GM19025 (cell line): ENCODE data around the gene CT45A10.
"Not testable (repeated sequence)": the region's sequence is repeated elsewhere in the genome, so short reads cannot be mapped to it uniquely, and the experiment has no call there.

ENCODE experiments used
- ATAC-seq: cut with Tn5 transposase; IDR thresholded peaks from one replicate; pipeline ENCODE4 v1.9.1; 2021; ENCODE audit warnings: mild to moderate bottlenecking, low read depth, moderate library complexity; ENCODE audit not compliant: unreplicated experiment

The CT45A10 gene, protein sequence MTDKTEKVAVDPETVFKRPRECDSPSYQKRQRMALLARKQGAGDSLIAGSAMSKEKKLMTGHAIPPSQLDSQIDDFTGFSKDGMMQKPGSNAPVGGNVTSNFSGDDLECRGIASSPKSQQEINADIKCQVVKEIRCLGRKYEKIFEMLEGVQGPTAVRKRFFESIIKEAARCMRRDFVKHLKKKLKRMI

DNA sequence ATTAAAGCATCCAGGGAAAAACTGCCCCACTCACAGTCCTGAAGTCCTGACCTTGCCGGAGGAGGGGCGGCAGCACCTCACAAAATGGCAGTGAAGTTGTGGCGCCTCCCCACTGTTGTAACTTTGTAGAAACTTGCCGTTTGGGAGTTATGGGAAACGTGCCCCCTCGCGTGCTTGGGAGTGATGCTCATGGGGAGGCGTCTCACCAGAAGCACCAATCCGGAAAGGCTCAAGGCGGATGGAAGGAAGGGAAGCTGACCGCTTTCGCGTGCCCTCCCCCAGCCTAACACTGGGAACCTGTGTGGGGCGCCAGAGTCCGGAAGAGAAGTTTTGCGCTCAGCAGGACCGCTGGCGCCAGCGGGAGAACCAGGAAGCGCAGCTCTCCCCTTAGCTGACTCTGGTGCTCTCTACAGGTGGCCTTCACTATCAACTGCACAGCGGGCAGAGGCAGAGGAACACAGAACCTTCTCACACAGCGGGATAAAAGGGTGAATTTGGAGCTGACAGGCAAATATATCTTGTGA lies at the start of gene CT45A10, which contains the start of gene SAGE1:
Gene CT45A10, minus strand, starts transcription at position 151 of the 524 bp plus-strand sequence. CDS start 8,100 bp downstream, outside the sequence.
Gene SAGE1, plus strand, starts transcription at position 423 of the 524 bp plus-strand sequence. CDS start 2,527 bp downstream, outside the sequence.
- ATAC-seq, result no peak

DNA sequence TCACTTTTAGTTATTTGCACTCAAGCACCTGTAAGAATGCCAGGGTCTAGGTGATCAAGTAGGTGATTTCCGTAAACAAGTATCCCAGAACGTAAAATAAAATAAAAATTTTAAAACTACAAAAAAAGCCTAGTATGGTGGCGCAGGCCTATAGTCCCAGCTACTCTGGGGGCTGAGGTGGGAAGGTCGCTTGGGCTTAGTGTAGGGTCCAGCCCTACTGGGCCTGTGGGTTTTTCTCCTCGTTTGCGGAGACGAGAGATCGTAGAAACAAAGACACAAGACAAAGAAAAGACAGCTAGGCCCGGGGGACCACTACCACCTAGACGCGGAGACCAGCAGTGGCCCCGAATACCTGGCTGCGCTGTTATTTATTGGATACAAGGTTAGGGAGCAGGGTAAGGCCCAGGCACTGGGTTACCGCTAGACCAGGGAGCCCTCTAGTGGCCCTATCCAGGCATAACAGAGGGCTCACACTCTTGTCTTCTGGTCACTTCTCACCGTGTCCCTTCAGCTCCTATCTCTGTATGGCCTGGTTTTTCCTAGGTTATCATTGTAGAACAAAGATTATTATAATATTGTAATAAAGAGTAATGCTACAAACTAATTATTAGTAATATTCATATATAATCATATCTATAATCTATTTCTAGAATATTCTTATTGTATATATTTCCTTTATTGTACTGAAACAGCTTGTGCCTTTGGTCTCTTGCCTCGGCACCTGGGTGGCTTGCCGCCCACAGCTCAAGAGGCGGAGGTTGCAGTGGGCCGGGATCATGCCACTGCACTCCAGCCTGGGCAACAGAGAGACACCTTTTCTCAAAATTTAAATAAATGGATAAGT lies 38.6 kb upstream of the CT45A10 start:
- ATAC-seq, result no peak

DNA sequence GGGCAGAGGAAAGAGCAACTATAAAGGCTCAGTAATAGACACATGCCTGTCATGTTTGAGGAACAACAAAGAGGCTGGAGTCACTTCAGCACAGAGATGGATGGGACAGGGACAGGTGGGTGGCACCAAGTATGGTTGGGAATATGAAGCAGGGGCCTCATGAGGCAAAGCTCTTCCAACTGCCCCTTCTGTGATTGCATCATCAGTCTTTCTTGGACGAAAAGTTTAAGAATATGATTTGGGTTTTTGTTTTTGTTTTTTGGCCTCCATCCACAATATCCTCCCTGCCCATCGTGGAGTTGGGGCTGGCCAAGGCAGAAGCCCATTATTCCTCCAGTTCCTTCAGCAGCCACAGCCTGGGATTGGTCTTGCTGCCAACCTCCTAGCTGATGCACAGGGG lies 34.7 kb upstream of the CT45A10 start:
- ATAC-seq, result no peak

DNA sequence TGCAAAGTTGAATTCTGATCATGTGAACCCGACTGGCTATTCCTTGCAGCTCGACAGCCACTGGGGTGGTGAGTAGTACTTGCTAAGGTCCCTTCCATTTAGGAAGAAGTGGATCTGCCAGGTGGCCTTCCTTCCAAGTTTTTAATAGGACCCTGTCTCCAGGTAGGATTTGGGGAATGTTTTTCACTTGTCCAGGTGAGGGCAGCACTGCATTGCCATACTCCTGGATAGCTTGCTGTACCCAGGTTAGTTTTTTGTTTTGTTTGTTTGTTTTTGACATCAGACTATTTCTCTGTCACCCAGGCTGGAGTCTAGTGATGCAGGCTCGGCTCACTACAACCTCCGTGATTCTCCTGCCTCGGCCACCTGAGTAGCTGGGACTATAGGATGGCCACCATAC lies 30.1 kb upstream of the CT45A10 start:
- no peak for ATAC-seq

DNA sequence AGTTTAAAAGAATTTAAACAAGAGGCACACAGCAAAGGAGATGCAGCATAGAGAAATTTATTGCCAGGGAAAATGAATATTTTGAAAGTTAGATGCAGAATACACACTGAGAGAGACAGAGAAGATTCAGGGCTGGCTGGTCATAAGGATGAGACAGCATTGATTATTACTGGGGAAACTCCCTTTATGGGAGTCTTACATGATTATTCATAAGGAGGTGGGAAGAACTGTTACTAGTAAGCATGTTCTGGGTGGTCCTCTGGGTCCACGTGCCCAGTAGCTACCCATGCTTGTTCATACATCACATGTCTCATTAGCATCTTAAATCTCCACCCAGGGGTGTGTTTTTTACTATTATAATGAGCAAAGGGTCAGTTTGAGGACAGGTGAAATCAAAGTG lies 27.3 kb upstream of the CT45A10 start:
- ATAC-seq, result not testable (repeated sequence)

DNA sequence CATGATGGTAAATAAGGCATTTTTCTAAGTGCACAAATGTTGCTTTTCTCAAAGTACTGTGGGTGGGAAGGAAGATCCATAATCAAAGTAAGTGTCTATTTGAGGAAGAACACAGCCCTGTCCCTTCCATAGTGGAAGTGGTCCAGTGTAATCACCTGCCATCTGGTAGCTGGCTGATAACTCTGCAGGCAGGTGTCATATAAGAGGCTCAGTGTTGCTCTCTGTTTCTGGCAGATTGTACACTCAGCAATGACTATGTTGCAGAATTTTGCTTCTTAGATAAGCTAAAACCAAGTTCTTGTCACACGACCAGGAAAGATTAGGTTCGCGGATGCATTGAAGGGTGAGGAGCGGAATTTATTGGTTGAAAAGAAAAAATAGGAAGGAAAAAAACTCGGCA lies 21.2 kb upstream of the CT45A10 start:
- no peak for ATAC-seq

DNA sequence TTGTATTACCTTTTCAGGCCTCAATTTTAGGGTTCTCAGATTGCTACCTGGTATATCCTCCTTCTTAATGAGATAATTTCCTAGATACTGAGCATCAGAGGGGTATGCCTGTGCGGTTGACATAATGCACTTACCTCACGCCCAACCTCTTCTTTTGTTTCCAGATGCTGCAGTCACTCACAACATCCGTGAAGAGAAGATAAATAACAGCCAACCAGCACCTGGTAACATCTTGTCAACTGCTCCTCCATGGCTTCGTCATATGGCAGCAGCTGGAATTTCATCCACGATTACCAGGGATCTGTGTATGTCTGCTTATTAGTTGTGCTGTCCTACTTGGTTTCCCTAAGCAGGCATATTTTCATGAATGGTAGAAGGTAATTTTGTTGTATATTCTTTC lies 17.0 kb upstream of the CT45A10 start:
- no peak for ATAC-seq

DNA sequence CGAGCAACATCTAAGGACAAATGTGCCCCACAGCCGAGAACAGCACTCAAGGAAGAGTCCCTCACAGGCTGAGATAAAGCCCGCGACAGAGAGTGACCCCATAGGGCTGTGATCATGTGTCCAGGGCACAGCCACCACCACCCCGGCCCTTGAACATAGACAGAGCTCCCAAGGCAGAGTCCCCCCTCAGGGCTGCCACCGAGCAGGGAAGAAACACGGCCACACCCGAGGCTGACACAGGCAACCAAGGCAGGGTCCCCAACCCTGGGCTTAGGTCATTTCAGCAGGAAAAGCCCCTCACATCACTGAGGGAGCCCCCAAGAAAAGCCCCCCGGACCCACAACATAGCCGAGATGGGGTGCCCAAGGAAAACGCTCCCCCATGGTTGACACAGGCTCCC lies 463 bp downstream of the CT45A10 start:
- ATAC-seq, result no peak

DNA sequence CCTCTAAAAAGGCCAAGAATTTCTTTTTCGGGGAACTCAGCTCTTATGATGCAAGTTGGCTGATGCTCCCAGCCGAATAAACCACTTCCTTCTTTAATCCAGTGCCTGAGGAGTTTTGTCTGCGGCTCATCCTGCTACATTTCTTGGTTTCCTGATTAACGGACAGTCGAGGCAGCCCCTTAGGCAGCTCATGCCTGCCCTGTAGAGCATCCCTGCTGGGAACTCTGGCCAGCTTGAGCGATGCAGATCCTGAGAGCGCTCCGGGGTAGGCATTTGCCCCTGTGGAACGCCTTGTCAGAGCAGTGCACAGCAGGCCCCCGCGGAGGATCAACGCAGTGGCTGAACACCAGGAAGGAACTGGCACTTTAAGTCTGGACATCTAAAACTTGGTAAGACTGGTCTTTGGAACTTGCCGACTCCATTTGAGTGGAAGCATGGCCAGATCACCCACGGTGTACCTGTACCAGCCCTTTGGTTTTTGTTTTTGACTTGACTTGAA lies 3.1 kb downstream of the CT45A10 start:
- ATAC-seq, result no peak

DNA sequence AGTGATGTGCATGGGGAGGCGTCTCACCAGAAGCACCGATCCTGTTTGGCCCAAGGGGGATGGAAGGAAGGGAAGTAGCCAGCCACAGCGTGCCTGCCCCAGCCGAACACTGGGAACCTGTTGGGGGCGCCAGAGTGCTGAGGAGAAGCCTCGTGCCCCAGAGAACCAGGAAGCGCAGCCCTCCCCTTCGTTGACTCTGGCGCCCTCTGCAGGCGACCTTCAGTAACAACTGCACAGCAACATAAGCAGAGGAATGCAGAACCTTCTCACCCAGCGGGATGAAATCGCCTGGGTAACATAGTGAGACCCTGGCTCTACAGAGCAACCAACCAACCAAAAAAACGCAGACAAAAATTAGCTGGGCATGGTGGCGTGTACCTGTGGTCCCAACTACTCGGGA lies 4.3 kb downstream of the CT45A10 start:
- ATAC-seq, result not testable (repeated sequence)

DNA sequence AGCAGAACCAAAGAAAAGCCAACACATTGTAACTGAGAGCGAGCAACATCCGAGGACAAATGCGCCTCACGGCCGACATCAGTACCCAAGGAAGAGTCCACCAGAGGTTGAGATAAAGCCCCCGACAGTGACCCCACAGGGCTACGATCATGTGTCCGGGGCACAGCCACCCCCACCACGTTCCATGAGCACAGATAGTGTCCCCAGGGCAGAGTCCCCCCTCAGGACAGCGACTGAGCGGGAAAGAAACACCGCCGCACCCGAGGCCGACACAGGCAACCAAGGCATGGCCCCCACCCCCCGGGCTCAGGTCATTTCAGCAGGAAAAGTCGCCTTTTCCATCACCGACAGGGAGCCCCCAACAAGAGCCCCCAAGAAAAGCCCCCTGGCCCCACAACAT lies 5.0 kb downstream of the CT45A10 start:
- ATAC-seq, result not testable (repeated sequence)

DNA sequence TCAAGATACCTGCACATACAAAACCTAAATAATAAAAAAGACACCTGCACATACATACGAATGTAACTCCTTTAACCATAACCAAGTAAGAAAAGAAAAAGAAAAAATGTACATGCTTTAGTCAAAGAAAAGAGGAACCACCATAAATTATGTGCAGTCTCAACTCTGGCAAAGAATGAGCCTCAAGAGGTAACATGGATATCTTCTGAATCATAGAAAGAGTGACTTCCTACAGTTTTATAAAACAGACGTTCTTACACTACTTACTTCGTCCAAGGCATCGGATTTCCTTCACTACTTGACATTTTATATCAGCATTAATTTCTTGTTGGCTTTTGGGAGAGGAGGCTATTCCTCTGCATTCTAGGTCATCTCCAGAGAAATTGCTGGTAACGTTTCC lies 10.5 kb downstream of the CT45A10 start:
- not testable (repeated sequence) for ATAC-seq

DNA sequence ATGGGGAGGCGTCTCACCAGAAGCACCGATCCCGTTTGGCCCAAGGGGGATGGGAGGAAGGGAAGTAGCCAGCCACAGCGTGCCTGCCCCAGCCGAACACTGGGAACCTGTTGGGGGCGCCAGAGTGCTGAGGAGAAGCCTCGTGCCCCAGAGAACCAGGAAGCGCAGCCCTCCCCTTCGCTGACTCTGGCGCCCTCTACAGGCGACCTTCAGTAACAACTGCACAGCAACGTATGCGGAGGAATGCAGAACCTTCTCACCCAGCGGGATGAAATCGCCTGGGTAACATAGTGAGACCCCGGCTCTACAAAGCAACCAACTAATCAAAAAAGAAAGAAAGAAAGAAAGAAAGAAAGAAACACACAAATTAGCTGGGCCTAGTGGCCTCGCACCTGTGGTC lies 21.5 kb downstream of the CT45A10 start, which contains the start of gene CT45A9:
Gene CT45A9, minus strand, starts transcription at position 101 of the 400 bp plus-strand sequence. CDS start 3,751 bp downstream, outside the sequence.
- ATAC-seq, result not testable (repeated sequence)

DNA sequence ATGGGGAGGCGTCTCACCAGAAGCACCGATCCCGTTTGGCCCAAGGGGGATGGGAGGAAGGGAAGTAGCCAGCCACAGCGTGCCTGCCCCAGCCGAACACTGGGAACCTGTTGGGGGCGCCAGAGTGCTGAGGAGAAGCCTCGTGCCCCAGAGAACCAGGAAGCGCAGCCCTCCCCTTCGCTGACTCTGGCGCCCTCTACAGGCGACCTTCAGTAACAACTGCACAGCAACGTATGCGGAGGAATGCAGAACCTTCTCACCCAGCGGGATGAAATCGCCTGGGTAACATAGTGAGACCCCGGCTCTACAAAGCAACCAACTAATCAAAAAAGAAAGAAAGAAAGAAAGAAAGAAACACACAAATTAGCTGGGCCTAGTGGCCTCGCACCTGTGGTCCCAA lies 38.8 kb downstream of the CT45A10 start, which contains the start of gene CT45A8:
Gene CT45A8, minus strand, starts transcription at position 101 of the 400 bp plus-strand sequence. CDS start 3,755 bp downstream, outside the sequence.
- ATAC-seq, result not testable (repeated sequence)

DNA sequence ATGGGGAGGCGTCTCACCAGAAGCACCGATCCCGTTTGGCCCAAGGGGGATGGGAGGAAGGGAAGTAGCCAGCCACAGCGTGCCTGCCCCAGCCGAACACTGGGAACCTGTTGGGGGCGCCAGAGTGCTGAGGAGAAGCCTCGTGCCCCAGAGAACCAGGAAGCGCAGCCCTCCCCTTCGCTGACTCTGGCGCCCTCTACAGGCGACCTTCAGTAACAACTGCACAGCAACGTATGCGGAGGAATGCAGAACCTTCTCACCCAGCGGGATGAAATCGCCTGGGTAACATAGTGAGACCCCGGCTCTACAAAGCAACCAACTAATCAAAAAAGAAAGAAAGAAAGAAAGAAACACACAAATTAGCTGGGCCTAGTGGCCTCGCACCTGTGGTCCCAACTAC lies 56.1 kb downstream of the CT45A10 start, which contains the start of gene CT45A7:
Gene CT45A7, minus strand, starts transcription at position 101 of the 400 bp plus-strand sequence. CDS start 3,747 bp downstream, outside the sequence.
- ATAC-seq, result not testable (repeated sequence)
